GM18907 (cell line): Measurements from ENCODE around the gene LRRC40.

Experiments
- ATAC-seq: cut with Tn5 transposase; IDR thresholded peaks from one replicate; pipeline ENCODE4 v1.9.1; 2021; ENCODE audit warnings: mild to moderate bottlenecking, moderate library complexity; ENCODE audit not compliant: unreplicated experiment

The LRRC40 gene

GRCh38 chr1:70134148-70134547 is 71.2 kb downstream of the LRRC40 start:
- no peak for ATAC-seq

- ATAC-seq: no peak
Observed at GRCh38 chr1:70117046-70117445, 88.3 kb downstream of the LRRC40 start.

GRCh38 chr1:70115315-70115714 is 90.1 kb downstream of the LRRC40 start:
- no peak for ATAC-seq

GRCh38 chr1:70112838-70113237 is 92.5 kb downstream of the LRRC40 start:
- no peak for ATAC-seq

GRCh38 chr1:70109241-70109640 is 96.1 kb downstream of the LRRC40 start:
- ATAC-seq: no peak

GRCh38 chr1:70103770-70104169 is 101.6 kb downstream of the LRRC40 start:
- ATAC-seq: no peak

GRCh38 chr1:70101774-70102173 is 103.6 kb downstream of the LRRC40 start:
- ATAC-seq: no peak

GRCh38 chr1:70101231-70101630 is 104.1 kb downstream of the LRRC40 start:
- no peak for ATAC-seq
